GM23338 (cell line): ENCODE measurements around the gene KCND2. TPM values are rescaled to one million over a fixed set of nuclear protein-coding genes. Genes with fewer than 3 reads are reported as not detected.

Experiments used
- JUNB ChIP-seq: IDR thresholded peaks from one replicate; pipeline ENCODE4 v1.6.1; 2016; ENCODE audit warnings: antibody characterized with exemption; ENCODE audit not compliant: unreplicated experiment
- NANOG ChIP-seq: IDR thresholded peaks from 2 replicates; pipeline ENCODE4 v1.6.1; 2016; ENCODE audit warnings: antibody characterized with exemption, borderline replicate concordance
- ZNF114 ChIP-seq: fragments of 250-450 bp; sonication (Bioruptor Pico); IDR thresholded peaks from 2 replicates; pipeline ENCODE4 v1.5.0; 2020; ENCODE audit warnings: mild to moderate bottlenecking, moderate library complexity
- polyA plus RNA-seq: library from polyadenylated mRNA; unstranded; fragments of >200 nt; fragmentation: Nextera tagmentation; extraction: Ambion mirVana; gene quantifications from 2 replicates; pipeline ENCODE4 v1.2.1, GENCODE V29; 2016
- small RNA-seq: library from RNA; depleted of rRNA; stranded (forward); fragments of <200 nt; gene quantifications from one replicate; pipeline ENCODE3, GENCODE V24; 2014; ENCODE audit warnings: low replicate concordance
- total RNA-seq: library from RNA; depleted of rRNA; stranded (reverse); fragments of >200 nt; shearing (Covaris generic); gene quantifications from 2 replicates; pipeline ENCODE4 v1.2.3, GENCODE V29; 2014
- TF ChIP-seq, protein P1 (sequence below): fragments of 250-450 bp; sonication (Bioruptor Pico); IDR thresholded peaks from 2 replicates; pipeline ENCODE4 v1.5.0; 2020; ENCODE audit warnings: mild to moderate bottlenecking, moderate library complexity

The KCND2 gene
- total and polyA plus RNA-seq, 2 experiments from 2014 or later = 7.1 to 15.6 TPM

DNA sequence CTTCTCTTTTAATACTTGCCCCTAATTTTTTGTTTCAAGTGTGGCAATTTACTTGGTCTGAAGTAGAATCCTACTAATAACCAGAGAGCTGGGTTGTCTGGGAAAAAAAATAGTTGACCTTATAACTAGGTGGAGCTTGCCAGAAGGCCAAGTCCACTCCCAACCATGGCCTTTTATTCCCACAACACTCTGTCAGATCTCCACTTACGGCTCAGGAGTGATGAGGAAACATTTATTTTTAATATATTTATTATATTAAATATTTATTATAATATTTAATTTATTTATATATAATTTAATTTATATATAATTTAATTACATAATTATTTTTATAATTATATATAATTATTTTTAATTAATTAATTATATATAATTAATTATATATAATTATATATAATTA, 526.2 kb downstream of the KCND2 start (continued):
- TF ChIP-seq, protein P1, sequence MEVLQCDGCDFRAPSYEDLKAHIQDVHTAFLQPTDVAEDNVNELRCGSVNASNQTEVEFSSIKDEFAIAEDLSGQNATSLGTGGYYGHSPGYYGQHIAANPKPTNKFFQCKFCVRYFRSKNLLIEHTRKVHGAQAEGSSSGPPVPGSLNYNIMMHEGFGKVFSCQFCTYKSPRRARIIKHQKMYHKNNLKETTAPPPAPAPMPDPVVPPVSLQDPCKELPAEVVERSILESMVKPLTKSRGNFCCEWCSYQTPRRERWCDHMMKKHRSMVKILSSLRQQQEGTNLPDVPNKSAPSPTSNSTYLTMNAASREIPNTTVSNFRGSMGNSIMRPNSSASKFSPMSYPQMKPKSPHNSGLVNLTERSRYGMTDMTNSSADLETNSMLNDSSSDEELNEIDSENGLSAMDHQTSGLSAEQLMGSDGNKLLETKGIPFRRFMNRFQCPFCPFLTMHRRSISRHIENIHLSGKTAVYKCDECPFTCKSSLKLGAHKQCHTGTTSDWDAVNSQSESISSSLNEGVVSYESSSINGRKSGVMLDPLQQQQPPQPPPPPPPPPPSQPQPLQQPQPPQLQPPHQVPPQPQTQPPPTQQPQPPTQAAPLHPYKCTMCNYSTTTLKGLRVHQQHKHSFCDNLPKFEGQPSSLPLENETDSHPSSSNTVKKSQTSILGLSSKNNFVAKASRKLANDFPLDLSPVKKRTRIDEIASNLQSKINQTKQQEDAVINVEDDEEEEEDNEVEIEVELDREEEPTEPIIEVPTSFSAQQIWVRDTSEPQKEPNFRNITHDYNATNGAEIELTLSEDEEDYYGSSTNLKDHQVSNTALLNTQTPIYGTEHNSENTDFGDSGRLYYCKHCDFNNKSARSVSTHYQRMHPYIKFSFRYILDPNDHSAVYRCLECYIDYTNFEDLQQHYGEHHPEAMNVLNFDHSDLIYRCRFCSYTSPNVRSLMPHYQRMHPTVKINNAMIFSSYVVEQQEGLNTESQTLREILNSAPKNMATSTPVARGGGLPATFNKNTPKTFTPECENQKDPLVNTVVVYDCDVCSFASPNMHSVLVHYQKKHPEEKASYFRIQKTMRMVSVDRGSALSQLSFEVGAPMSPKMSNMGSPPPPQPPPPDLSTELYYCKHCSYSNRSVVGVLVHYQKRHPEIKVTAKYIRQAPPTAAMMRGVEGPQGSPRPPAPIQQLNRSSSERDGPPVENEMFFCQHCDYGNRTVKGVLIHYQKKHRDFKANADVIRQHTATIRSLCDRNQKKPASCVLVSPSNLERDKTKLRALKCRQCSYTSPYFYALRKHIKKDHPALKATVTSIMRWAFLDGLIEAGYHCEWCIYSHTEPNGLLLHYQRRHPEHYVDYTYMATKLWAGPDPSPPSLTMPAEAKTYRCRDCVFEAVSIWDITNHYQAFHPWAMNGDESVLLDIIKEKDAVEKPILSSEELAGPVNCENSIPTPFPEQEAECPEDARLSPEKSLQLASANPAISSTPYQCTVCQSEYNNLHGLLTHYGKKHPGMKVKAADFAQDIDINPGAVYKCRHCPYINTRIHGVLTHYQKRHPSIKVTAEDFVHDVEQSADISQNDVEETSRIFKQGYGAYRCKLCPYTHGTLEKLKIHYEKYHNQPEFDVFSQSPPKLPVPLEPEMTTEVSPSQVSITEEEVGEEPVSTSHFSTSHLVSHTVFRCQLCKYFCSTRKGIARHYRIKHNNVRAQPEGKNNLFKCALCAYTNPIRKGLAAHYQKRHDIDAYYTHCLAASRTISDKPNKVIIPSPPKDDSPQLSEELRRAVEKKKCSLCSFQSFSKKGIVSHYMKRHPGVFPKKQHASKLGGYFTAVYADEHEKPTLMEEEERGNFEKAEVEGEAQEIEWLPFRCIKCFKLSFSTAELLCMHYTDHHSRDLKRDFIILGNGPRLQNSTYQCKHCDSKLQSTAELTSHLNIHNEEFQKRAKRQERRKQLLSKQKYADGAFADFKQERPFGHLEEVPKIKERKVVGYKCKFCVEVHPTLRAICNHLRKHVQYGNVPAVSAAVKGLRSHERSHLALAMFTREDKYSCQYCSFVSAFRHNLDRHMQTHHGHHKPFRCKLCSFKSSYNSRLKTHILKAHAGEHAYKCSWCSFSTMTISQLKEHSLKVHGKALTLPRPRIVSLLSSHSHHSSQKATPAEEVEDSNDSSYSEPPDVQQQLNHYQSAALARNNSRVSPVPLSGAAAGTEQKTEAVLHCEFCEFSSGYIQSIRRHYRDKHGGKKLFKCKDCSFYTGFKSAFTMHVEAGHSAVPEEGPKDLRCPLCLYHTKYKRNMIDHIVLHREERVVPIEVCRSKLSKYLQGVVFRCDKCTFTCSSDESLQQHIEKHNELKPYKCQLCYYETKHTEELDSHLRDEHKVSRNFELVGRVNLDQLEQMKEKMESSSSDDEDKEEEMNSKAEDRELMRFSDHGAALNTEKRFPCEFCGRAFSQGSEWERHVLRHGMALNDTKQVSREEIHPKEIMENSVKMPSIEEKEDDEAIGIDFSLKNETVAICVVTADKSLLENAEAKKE (CRISPR knock-in tag) = no peak
- TF ChIP-seq JUNB = no peak
- no peak for TF ChIP-seq NANOG
- TF ChIP-seq ZNF114 = no peak

Small RNAs within 50 kb of the gene (small RNA-seq; reads per million reads assigned to genes)
- gene RNU6-581P = not detected
